Common myeloid progenitor, CD34-positive (primary cell): ENCODE measurements around the gene RCAN3.

Experiments
- CTCF ChIA-PET: fragments of 350-600 bp; sonication (Branson Sonifier 250); formaldehyde crosslinking; loops from one replicate; lab custom pipeline; 2021; ENCODE audit warnings: antibody characterized with exemption; lab: Charles Lee
- POLR2A ChIA-PET: fragments of 350-600 bp; sonication (Branson Sonifier 250); formaldehyde crosslinking; loops from one replicate; lab custom pipeline; 2021; ENCODE audit warnings: antibody characterized with exemption; lab: Charles Lee
- DNase-seq, 3 donors: peaks; one replicate each; pipeline versions ENCODE4 v3.0.0 to v3.0.0-alpha.2; 2013
- H3K27ac ChIP-seq, 2 experiments: 1 replicate in 1 of 2; 2 replicates in 1 of 2; pipeline ENCODE4 v1.7.0; 2013; ENCODE audit warnings: inconsistent platforms in 2 of 2, low read length in 2 of 2, mild to moderate bottlenecking in 2 of 2, low read depth in 1 of 2, moderate library complexity in 1 of 2; ENCODE audit not compliant: severe bottlenecking in 2 of 2, insufficient read depth in 1 of 2, poor library complexity in 1 of 2
- H3K27me3 ChIP-seq, 5 experiments: replicated peaks in 2 of 5; 1 replicate in 3 of 5; 2 replicates in 2 of 5; pipeline versions ENCODE4 v1.6.1 to v1.7.0; 2013; ENCODE audit warnings: low read length in 4 of 5, mild to moderate bottlenecking in 2 of 5, moderate library complexity in 2 of 5, inconsistent platforms in 1 of 5; ENCODE audit not compliant: insufficient read depth in 5 of 5, control insufficient read depth in 4 of 5
- H3K36me3 ChIP-seq, 4 experiments: 1 replicate in 2 of 4; 2 replicates in 2 of 4; pipeline versions ENCODE4 v1.6.1 to v1.7.0; 2013; ENCODE audit warnings: low read length in 3 of 4, control low read depth in 1 of 4, mild to moderate bottlenecking in 1 of 4; ENCODE audit not compliant: control insufficient read depth in 4 of 4, insufficient read depth in 4 of 4
- H3K4me1 ChIP-seq, 4 experiments: 1 replicate in 3 of 4; 2 replicates in 1 of 4; pipeline versions ENCODE4 v1.6.1 to v1.7.1; 2013; ENCODE audit warnings: low read length in 3 of 4, mild to moderate bottlenecking in 3 of 4, control low read depth in 1 of 4, inconsistent platforms in 1 of 4, moderate library complexity in 1 of 4; ENCODE audit not compliant: control insufficient read depth in 4 of 4, insufficient read depth in 4 of 4; ENCODE audit errors: control extremely low read depth in 1 of 4
- H3K4me3 ChIP-seq, 7 experiments: 1 replicate in 4 of 7; 2 replicates in 3 of 7; pipeline versions ENCODE4 v1.5.1 to v1.7.0; 2013; ENCODE audit warnings: mild to moderate bottlenecking in 7 of 7, low read length in 6 of 7, moderate library complexity in 6 of 7, inconsistent platforms in 2 of 7, low read depth in 2 of 7, control low read depth in 1 of 7; ENCODE audit not compliant: insufficient read depth in 4 of 7, control insufficient read depth in 1 of 7; ENCODE audit errors: extremely low read depth in 1 of 7
- H3K9me3 ChIP-seq, 5 experiments: 1 replicate in 4 of 5; 2 replicates in 1 of 5; pipeline versions ENCODE4 v1.6.1 to v1.7.1; 2013; ENCODE audit warnings: low read length in 4 of 5, mild to moderate bottlenecking in 2 of 5, inconsistent platforms in 1 of 5, low read depth in 1 of 5, moderate library complexity in 1 of 5; ENCODE audit not compliant: control insufficient read depth in 4 of 5, insufficient read depth in 2 of 5; ENCODE audit errors: control extremely low read depth in 1 of 5
- WGBS: methylation state at CpG from one replicate; pipeline ENCODE4 v1.1.5; 2013; ENCODE audit not compliant: insufficient coverage; 5-methylcytosine and 5-hydroxymethylcytosine counted together

RCAN3 gene

GRCh38 chr1:24558455-24558854, 55.8 kb downstream of the RCAN3 start:
- CTCF ChIA-PET: interaction anchor here (0.7 to 1.2 kb wide), 2 partner anchors 29 to 52 kb away, joined by 3 to 6 read pairs; no protein-coding TSS in a partner anchor
- peaks cover 0 to 26% (median 16%) of the 10 kb centered on the region in 4 experiments for H3K4me1 ChIP-seq
- H3K4me3 ChIP-seq: no peak overlapping the region
- POLR2A ChIA-PET: no interaction called here
- H3K36me3 ChIP-seq: no peaks in the 10 kb centered on the region
- no peak for DNase-seq
- peaks cover 0 to 11% (median 9%) of the 10 kb centered on the region in 5 experiments for H3K27me3 ChIP-seq
- WGBS: 100% methylated on average over 4 of the region's 7 CpGs
- H3K27ac ChIP-seq: no peak overlapping the region
- no peaks in the 10 kb centered on the region for H3K9me3 ChIP-seq

GRCh38 chr1:24558902-24559791, 56.5 kb downstream of the RCAN3 start:
- peaks cover 0 to 26% (median 16%) of the 10 kb centered on the region in 4 experiments for H3K4me1 ChIP-seq
- H3K27me3 ChIP-seq: peaks cover 0 to 11% (median 9%) of the 10 kb centered on the region in 5 experiments
- ChIA-PET CTCF (interaction anchor here (0.7 to 1.2 kb wide), 3 partner anchors 9 to 28 kb away, joined by 3 to 6 read pairs (median 3); no protein-coding TSS in a partner anchor), POLR2A (no interaction called here)
- H3K9me3 ChIP-seq: no peaks in the 10 kb centered on the region
- DNase-seq: peak in 1 of 3 donors; percentile 36
- no peaks in the 10 kb centered on the region for H3K36me3 ChIP-seq
- no peak overlapping the region for H3K4me3 ChIP-seq
- 40% methylated on average over 12 of the region's 12 CpGs for WGBS
- no peak overlapping the region for H3K27ac ChIP-seq

- peaks cover 0 to 25% (median 15%) of the 10 kb centered on the region in 4 experiments for H3K4me1 ChIP-seq
- H3K36me3 ChIP-seq: no peaks in the 10 kb centered on the region
- WGBS: over 99% methylated on average over 6 of the region's 6 CpGs
- H3K9me3 ChIP-seq: no peaks in the 10 kb centered on the region
- POLR2A ChIA-PET: no interaction called here
- no peak overlapping the region for H3K4me3 ChIP-seq
- H3K27me3 ChIP-seq: peaks cover 0 to 11% (median 9%) of the 10 kb centered on the region in 5 experiments
- H3K27ac ChIP-seq: no peak overlapping the region
- CTCF ChIA-PET: interaction anchor here (0.8 to 3.8 kb wide), 4 partner anchors 19 to 26 kb away, joined by 3 to 20 read pairs (median 5); no protein-coding TSS in a partner anchor
- DNase-seq: no peak
Measured at GRCh38 chr1:24560361-24560760, 57.7 kb downstream of the RCAN3 start.

GRCh38 chr1:24562625-24563024, 60.0 kb downstream of the RCAN3 start:
- no peaks in the 10 kb centered on the region for H3K36me3 ChIP-seq
- H3K27ac ChIP-seq: no peak overlapping the region
- H3K4me1 ChIP-seq: peaks cover 0 to 18% (median 10%) of the 10 kb centered on the region in 4 experiments
- H3K4me3 ChIP-seq: no peak overlapping the region
- no peak for DNase-seq
- ChIA-PET POLR2A (no interaction called here), CTCF (interaction anchor here (1.5 to 3.8 kb wide), 4 partner anchors 8 to 24 kb away, joined by 3 to 20 read pairs (median 7); no protein-coding TSS in a partner anchor)
- H3K27me3 ChIP-seq: peaks cover 0 to 3% (median 0%) of the 10 kb centered on the region in 5 experiments
- no peaks in the 10 kb centered on the region for H3K9me3 ChIP-seq

GRCh38 chr1:24564695-24565094, 62.1 kb downstream of the RCAN3 start:
- H3K4me1 ChIP-seq: peaks cover 0 to 17% (median 13%) of the 10 kb centered on the region in 4 experiments
- POLR2A ChIA-PET: no interaction called here
- no peaks in the 10 kb centered on the region for H3K9me3 ChIP-seq

GRCh38 chr1:24566236-24566867, 63.7 kb downstream of the RCAN3 start:
- POLR2A ChIA-PET: no interaction called here
- no peaks in the 10 kb centered on the region for H3K36me3 ChIP-seq
- no peak overlapping the region for H3K27ac ChIP-seq
- no peaks in the 10 kb centered on the region for H3K27me3 ChIP-seq
- H3K9me3 ChIP-seq: no peaks in the 10 kb centered on the region
- no peak overlapping the region for H3K4me3 ChIP-seq
- no peak for DNase-seq
- peaks cover 0 to 17% (median 13%) of the 10 kb centered on the region in 4 experiments for H3K4me1 ChIP-seq
- WGBS: 100% methylated on average over 1 of the region's 3 CpGs
- CTCF ChIA-PET: interaction anchor here (1.2 to 2.5 kb wide), 2 partner anchors 21 to 68 kb away, joined by 4 to 8 read pairs; no protein-coding TSS in a partner anchor

More at GRCh38 chr1:24564695-24565094, 62.1 kb downstream of the RCAN3 start:
- WGBS: 100% methylated on average over 1 of the region's 2 CpGs
- CTCF ChIA-PET: interaction anchor here (1.0 to 2.5 kb wide), 2 partner anchors 12 to 22 kb away, joined by 3 to 8 read pairs; no protein-coding TSS in a partner anchor
- H3K27me3 ChIP-seq: no peaks in the 10 kb centered on the region
- no peak overlapping the region for H3K4me3 ChIP-seq
- H3K36me3 ChIP-seq: no peaks in the 10 kb centered on the region
- DNase-seq: no peak
- no peak overlapping the region for H3K27ac ChIP-seq
